Stimulated activated CD8-positive, alpha-beta memory T cell treated with anti-CD3 and anti-CD28 coated beads, Interleukin-15, amount 100 ng/mL, for 4 hours (primary cell): ENCODE results near the gene TIPARP.

Experiments used
- DNase-seq, 2 donors: peaks; one replicate each; pipeline ENCODE4 v3.0.0-alpha.2; 2020; ENCODE audit warnings: low read depth in 2 of 2

The TIPARP gene

DNA sequence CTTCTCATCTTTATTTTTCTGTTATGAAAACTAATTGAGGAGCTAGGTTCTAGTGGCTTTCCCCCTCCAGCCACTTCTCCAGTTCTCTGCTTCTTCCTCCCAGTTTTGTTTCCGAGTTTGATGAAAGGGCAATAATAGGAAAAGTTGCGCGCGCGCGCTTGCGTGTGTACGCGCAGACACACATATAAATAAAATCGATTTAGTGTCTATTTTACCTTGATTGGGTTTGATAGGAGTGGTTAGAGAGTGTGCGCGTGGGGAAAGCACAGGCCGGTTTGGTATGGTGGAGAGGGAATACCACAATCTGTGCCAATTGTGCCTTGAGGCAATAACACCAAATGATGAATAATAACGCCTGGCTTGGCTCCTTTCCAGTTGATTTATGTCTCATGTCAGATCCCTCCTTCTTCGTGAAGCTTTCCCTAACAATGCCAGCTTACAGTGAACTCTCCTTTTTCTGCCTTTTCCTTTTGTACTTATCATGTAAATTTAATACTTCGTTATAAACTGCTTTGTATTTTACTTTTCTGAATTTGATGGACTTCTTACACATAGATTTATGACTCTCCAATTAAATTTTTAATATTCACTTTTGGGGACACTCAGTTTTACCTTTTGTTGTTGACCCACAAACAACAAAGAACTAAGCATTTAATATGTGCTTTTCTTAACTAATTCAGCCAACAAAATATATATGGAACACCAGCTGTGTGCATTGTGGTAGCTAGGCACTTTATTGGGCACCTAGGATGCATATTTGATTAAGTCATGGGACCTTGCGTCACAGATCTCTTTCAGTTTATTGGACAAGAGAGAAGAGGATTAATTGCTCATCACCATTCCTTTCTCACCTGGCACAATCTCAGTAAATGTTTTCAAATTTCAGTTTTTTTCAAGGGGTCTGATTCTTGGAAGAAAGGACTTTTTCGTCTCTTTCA lies 1.7 kb downstream of the TIPARP start:
- DNase-seq = peak in 1 of 2 donors; percentile 4

DNA sequence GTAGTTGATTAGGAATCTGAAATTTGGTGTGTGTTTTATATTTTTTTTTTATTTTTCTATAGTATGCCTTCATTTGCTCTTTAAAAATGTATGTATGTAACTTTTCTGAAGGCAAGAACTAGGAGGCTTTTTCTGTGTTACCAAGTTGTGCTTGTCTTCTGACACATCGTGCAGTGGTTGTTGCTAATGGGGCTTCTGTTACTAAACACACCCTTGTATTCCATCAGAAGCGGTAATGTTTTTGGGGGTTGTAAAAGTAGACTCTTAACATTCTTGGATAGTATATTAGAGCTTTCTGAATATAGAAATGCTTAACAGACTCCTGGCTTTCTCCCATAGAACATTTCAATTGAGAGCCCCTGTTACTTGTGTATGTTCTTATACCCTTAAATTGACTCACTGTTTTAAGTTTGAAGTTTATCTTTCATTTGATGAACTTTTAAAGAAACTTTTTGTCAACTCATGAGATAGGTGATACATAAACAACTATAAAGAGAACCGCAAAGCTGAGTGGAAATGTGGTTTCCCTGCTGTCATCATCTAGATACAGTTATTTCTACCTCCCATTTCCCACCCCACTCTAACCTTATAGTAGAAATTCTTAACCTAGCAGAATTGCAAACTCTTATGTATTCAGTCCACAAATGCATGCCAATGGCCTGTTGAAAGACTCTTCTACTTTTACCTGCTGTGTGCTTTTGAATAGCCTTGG lies 2.5 kb downstream of the TIPARP start:
- DNase-seq = peak in 1 of 2 donors; percentile 17

DNA sequence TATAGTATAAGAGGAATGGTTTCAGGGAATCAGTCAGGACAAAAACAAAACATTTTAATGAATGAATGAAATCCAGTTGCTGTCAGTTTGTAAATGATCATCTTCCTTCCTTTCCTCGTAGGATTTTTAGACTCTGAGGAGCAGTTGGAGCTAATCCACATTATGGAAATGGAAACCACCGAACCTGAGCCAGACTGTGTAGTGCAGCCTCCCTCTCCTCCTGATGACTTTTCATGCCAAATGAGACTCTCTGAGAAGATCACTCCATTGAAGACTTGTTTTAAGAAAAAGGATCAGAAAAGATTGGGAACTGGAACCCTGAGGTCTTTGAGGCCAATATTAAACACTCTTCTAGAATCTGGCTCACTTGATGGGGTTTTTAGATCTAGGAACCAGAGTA lies 3.1 kb downstream of the TIPARP start:
- no peak for DNase-seq

DNA sequence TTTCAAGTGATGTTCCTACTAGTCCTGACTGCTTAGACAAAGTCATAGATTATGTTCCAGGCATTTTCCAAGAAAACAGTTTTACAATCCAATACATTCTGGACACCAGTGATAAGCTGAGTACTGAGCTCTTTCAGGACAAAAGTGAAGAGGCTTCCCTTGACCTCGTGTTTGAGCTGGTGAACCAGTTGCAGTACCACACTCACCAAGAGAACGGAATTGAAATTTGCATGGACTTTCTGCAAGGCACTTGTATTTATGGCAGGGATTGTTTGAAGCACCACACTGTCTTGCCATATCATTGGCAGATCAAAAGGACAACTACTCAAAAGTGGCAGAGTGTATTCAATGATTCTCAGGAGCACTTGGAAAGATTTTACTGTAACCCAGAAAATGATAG lies 3.8 kb downstream of the TIPARP start:
- no peak for DNase-seq

DNA sequence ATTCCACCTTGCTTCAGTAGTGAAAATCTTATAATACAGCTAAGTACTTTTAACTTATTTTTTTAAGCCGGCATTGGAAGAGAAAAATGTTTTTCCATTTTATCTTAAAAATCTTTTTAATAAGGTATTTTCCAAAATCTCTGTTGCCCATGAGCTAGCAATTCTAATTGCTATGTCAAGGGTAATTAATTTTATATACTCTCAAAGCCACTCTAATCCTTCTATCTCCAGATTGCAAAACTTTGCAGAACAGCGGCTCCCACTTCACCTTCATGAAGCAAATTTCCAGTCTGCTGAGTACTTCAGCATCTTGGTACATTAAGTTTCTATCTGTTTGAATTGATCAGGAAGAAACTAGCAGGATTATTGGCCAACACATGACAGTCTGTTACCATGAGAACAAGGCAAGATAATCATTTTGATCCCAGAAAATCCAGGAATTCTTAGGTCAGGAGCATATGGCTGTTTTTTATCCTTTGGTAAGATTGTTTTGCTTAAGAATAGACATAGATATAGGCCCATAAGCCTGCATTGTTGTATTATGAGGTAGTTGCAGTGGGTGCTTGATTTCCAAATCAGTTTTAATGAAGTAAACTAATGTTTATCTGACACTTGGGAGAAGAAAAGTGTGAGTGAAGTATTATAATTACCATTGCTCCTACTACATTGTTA lies 6.0 kb downstream of the TIPARP start:
- DNase-seq = no peak

DNA sequence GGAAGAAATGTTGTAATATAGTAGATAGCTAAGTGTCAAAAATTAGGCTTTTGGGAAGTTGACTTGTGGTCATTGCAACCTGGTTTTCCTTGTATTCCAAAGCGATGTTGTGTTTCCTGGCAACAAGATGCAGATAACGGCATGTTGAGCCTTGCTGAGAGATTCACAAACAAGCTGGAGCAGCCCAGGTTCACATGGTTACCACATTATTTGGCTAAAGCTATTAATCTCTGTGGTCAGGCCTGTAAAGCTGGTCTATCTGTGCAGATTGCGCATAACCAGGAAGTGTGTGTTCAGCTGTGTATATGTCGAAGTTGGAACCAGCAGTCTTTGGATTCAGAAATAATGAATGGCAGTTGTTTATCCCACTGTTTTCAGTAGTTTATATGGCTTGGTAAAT lies 6.6 kb downstream of the TIPARP start:
- DNase-seq = no peak

DNA sequence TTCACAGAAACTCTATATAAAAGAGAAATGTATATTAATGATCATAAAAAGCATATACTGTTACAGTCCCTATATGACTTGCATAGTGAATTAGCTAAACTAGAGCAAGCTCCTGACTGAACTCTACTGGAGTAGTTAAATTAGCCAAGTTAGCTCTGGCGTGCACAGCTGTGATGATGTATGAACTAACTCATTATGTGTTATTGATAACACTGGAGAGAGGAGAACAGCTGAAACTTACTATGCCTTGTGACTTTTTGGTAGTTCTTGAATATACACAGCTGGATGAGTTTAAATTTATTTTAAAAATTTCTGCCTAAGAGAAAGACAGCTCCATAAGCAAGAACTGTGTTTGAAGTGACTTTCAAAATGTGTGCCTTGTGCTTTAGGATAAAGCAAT lies 8.1 kb downstream of the TIPARP start:
- DNase-seq = no peak

DNA sequence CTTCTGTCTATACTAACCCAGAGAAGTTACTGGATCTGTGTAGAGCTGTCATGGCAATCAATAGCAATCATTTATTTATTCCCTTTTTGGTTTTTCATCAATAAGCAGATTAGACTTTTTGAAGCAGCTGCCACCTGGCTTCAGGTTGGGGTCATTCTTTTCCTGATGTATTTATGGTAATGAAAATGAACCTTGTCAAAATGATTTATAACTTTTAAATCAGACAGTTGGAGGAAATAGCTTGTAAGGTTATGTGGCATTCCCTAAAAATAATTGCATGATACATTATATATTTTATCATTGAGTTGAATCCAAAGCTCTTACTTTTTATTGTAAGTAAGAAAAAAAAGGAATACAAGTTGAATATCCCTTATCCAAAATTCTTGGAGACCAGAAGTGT lies 8.6 kb downstream of the TIPARP start:
- DNase-seq = no peak

DNA sequence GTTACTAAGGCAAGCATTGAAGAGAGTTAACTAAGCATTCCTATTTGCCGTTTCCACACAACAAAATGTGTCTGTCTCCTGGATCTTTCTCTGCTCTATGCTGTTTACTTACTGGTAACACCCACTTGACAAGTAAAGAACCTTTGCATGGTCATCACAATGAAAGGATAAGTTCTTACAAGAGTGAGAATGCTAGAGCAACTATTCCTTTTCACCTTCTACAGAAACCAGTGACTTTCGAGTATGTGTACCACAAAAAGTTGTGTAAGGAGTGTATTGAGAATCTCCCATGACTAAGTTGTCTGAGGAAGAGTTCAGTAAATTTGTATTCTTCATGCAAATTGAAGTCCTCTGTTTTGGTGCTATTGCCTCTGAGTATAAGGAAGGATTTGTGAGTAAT lies 10.8 kb downstream of the TIPARP start:
- DNase-seq = no peak

DNA sequence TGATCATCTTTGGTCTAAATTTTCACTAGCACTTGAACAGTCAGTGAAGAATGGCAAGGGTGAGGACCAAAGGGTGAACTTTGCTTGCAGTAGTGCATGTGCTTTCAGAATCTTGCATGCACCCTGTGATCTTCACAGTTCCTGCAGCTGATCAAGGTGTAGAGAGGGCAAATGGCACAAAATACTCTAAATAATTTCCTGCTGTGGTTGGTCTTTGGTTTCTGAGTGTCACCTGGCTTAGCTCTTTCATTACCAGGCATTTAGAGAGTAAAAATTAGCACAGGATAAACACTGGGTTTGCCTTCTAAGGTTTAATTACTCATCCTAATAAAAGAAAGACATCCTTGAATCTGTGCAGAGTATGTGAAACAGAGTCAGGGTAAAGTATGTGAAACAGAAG lies 11.4 kb downstream of the TIPARP start:
- no peak for DNase-seq

DNA sequence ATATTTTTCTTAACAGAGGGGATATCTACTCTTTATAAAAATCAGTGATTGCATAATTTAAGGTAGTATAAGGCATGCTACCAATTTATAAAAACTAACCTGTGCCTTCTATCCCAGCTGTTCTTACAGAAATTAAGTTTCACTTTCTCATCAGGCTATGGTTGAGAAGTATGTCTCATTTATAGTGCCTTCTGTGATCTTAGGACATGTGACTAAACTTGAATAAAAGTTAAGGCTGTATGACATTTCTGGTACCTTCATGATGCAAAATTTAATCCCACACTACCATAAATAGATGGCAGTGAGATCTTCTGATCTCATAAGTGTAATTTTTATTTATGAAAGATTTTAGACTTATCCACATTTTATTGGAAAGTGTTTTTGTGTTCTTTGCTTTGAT lies 12.6 kb downstream of the TIPARP start:
- DNase-seq = no peak

DNA sequence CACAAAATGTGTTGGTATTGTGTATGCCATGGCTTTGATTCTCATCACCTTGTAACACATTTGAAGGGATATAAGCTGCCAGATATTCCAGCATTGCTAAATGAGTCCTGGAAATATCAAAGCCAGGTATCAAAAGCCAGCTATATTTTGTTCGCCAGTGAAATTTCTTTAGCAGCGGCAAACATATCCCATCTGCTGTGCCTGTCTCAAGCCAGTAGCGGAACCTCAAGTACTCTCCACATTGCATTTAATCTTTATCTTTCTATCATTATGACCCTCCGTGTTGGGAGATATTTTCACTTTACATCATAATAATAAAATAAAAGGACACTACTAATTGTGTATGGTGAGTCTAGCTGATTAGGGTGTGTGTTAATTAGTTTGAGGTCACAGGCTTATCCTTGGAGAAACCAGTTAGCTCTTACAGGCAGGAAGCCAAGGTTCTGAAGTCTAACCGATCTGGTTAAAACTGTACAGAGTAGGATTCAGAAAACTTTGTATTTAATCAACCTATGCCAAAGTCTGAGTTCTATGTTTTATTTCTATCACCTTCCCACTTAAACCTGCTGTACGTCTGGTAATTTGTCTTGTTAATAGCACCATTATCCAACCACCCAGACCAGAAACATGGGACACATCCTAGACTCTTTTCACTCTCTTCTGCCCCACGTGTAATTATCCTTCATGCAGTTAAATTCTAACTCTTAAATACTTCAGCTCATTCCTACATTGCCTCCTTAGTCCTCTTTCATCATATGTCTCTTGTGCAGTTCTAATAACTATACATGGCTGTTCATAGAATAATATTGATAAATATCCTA lies 14.5 kb downstream of the TIPARP start:
- DNase-seq = no peak

DNA sequence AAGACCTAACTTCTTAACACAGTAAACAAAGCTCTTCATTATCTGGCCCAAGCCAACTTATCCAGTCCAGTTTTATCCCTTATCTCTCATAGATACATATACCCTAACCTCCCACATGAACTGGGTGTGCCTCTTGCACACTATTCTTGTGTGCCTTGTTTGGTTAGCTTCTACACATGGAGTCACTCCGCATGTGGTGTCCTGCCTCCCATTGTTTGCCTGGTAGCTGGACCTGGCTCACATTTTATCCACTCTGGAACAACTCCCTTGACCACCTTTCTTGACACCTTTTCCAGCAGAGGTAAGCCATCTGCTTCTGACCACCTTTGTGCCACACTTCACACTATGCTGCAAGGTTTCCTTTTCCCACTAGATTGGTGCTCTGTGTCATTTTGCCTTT lies 15.2 kb downstream of the TIPARP start:
- DNase-seq = no peak

DNA sequence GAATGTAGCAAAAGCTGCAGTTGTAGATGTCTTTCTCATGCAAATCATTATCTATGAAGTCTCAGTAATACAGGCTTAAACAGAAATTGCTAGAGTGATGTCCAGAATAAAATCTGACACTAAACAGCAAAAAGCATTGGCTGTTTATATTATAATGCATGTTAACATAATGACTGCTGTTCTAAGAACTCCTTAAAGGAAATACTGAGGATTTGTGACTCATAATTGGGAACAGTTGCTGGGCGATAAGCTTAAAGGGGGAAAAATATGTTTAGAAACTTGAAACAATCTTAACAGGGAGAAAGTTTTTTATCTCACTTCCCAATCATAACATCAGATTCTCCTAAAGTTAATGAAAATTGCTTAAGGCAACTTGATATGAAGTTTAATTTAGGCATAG lies 17.5 kb downstream of the TIPARP start:
- no peak for DNase-seq

DNA sequence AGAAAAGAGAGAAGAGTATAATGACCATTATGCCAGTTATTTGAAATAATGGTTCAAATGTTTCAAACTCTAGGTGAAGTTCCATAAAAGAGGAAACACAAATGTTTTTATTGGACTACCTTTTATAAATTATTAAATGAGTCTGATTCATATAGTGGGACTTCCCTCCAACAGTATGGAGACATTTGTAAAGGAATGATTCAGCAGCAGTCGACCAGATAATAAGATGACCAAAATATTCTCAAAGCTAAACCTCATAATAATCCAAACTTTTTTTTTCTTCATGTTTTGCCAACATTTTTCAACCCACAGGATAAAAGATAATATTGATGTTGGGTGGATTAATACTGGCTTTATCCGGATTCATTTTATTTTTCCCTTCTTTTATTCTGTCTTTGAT lies 18.8 kb downstream of the TIPARP start:
- no peak for DNase-seq

DNA sequence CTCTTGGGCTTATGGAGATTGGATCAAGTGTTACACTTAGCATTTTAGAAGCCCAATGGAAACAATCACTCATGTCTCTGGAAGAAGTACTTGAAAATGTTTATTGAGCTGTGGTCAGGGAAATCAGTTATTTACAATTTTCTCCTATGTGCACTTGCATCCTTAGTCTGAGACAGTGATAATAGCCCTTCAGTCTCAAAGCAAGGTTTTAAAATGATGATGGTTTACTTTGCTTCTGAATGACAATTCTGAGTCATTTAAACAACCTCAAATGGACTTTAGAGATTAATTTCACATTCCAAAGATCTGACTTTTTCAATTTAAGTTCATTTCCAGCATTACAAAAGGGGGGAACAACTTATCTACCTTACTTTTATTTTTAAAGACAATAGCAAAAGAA lies 20.1 kb downstream of the TIPARP start:
- DNase-seq = no peak

DNA sequence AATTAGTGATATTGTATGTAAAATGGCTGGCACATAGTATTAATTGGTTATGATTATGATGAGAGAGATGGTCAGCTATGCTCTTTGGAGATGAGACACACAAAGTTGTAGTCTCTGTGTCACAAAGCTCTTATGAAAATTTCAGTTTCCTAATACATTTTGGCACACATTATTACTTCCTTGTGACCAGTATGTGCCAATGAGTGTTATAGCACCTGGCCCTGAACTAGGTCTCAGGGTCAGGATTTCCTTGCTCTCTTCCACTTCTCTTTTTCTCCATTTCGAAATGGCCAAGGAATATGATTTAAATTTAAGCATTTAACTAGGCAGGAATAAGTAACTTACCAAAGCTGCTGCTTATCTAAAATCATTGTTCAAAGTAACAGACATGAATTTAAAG lies 28.0 kb downstream of the TIPARP start:
- DNase-seq = no peak

DNA sequence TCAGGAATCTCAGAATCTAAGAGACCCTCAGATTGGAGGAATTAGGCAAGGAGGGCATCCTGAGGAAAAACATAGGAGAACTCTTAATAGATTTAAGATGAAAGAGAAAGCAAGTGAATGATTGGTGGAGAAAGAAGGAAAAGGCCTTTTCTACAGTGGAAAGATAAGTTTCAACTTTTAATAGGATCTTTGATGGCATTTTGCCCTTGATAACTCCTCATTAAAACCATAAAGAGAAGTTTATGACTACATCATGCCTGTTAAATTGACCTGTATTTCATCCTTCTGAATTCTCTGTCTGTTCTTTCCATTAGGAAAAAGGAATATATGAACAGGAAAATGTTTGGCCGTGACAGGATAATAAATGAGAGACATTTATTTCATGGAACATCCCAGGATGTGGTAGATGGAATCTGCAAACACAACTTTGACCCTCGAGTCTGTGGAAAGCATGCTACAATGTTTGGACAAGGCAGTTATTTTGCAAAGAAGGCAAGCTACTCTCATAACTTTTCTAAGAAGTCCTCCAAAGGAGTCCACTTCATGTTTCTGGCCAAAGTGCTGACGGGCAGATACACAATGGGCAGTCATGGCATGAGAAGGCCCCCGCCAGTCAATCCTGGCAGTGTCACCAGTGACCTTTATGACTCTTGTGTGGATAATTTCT lies 30.1 kb downstream of the TIPARP start:
- DNase-seq = no peak

DNA sequence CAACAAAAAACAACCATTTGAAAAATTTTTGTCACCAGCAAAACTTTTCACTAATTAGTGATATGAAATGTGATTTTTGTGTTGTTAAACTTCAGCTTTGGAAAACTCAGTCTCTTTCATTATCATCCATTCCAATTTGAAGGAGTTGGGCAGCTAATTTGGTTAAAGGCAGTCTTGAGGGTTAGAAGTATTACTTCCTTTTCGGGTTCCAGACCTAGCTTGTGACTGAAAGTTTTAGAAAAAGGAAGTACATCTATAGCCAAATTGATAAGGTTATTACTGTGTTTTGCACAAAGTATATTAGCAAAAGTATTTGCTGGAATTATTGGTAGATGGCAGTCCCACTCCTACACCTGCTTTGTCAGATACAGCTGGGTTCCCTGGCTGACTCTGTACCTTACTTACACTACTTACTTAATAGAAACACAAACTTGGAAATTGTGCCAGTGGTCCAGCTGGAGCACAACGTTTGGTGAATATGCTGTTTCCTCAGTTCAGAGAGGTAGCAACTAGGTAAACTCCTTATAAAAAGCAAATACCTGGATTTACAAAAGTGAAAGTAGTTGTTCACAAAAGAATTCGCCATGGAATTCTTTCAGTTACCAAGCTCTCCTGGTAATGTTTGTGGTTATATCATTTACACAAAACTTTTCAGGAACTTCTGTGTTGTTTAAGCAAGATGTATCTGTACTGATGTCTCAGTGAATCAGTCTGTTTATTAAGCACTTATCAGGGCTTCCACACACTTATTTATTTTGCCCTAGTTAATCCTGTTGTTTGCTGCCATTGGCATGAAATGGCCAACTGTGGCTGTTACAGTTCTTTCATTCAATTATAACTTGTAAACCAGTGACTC lies 31.6 kb downstream of the TIPARP start:
- no peak for DNase-seq

DNA sequence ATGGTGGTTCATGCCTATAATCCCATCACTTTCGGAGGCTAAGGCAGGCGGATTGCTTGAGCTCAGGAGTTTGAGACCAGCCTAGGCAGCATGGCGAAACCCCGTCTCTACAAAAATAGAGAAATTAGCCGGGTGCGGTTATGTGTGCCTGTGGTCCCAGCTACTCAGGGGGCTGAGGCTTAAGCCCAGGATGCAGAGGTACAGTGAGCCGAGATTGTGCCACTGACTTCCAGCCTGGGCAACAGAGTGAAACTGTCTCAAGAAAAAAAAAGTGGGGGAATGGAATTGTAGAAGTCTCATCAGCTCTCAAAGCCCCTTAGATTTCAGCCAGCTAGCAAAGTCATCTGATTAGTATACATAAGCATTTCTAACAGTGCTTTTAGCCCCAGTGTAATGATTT lies 33.2 kb downstream of the TIPARP start:
- DNase-seq = no peak
